ENCODE data around the gene NAXD.

GRCh38 chr13:110600261-110600819, 15.0 kb upstream of the NAXD start:
- TF ChIP-seq, protein P1, sequence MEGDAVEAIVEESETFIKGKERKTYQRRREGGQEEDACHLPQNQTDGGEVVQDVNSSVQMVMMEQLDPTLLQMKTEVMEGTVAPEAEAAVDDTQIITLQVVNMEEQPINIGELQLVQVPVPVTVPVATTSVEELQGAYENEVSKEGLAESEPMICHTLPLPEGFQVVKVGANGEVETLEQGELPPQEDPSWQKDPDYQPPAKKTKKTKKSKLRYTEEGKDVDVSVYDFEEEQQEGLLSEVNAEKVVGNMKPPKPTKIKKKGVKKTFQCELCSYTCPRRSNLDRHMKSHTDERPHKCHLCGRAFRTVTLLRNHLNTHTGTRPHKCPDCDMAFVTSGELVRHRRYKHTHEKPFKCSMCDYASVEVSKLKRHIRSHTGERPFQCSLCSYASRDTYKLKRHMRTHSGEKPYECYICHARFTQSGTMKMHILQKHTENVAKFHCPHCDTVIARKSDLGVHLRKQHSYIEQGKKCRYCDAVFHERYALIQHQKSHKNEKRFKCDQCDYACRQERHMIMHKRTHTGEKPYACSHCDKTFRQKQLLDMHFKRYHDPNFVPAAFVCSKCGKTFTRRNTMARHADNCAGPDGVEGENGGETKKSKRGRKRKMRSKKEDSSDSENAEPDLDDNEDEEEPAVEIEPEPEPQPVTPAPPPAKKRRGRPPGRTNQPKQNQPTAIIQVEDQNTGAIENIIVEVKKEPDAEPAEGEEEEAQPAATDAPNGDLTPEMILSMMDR (IDR thresholded peaks at IDR 0.05): no peak
- TF ChIP-seq POLR2A (IDR thresholded peaks at IDR 0.05): no peak

Data from upper lobe of left lung (tissue), 4 donors.